CD4-positive, alpha-beta T cell (primary cell): ENCODE measurements around the gene GAS7. TPM values are rescaled to one million over a fixed set of nuclear protein-coding genes. Genes with fewer than 3 reads are reported as not detected.
A peak's percentile ranks its signal among the peaks of the same experiment; 100 is the strongest.

Source experiments
- ATAC-seq: fragments of 200-7000 bp; cut with Tn5 transposase; one replicate; pipeline ENCODE4 v1.10.0; 2022; ENCODE audit warnings: mild to moderate bottlenecking; ENCODE audit not compliant: poor library complexity
- CTCF ChIA-PET: fragments of 350-600 bp; sonication (Branson Sonifier 250); formaldehyde crosslinking; loops from one replicate; lab custom pipeline; 2021; ENCODE audit warnings: antibody characterized with exemption, inconsistent platforms; lab: Charles Lee
- POLR2A ChIA-PET: fragments of 350-600 bp; sonication (Branson Sonifier 250); formaldehyde crosslinking; loops from one replicate; lab custom pipeline; 2021; ENCODE audit warnings: antibody characterized with exemption, inconsistent platforms; lab: Charles Lee
- DNase-seq, 14 experiments: peaks; one replicate each; pipeline ENCODE4 v3.0.0-alpha.2; 2013 to 2020; ENCODE audit warnings: mixed read lengths in 2 of 14
- H3K27ac ChIP-seq, 2 donors: one replicate each; pipeline versions ENCODE4 v1.5.1 to v1.7.0; 2013; ENCODE audit warnings: low read length in 2 of 2, low read depth in 1 of 2, mild to moderate bottlenecking in 1 of 2
- H3K27me3 ChIP-seq, 2 experiments: 1 replicate in 1 of 2; 2 replicates in 1 of 2; pipeline versions ENCODE4 v1.6.1 to v1.7.0; 2013; ENCODE audit warnings: low read length in 2 of 2, control low read depth in 1 of 2, mild to moderate bottlenecking in 1 of 2, moderate library complexity in 1 of 2; ENCODE audit not compliant: insufficient read depth in 2 of 2, control insufficient read depth in 1 of 2
- H3K36me3 ChIP-seq: one replicate; pipeline ENCODE4 v1.6.1; 2013; ENCODE audit warnings: low read length, control low read depth; ENCODE audit not compliant: insufficient read depth
- H3K4me1 ChIP-seq: one replicate; pipeline ENCODE4 v1.6.1; 2013; ENCODE audit warnings: low read length, control low read depth; ENCODE audit not compliant: insufficient read depth
- H3K4me3 ChIP-seq: one replicate; pipeline ENCODE4 v1.5.1; 2013; ENCODE audit warnings: mild to moderate bottlenecking, low read length, moderate library complexity
- H3K9me3 ChIP-seq, 2 experiments: 1 replicate in 1 of 2; 2 replicates in 1 of 2; pipeline versions ENCODE4 v1.6.1 to v1.7.0; 2013; ENCODE audit warnings: low read length in 2 of 2, mild to moderate bottlenecking in 2 of 2, control low read depth in 1 of 2, moderate library complexity in 1 of 2; ENCODE audit not compliant: control insufficient read depth in 1 of 2, insufficient read depth in 1 of 2
- H3K27ac Mint-ChIP-seq: one replicate; pipeline ENCODE4 v1.8.0; 2020; ENCODE audit warnings: mixed read lengths
- H3K27me3 Mint-ChIP-seq: one replicate; pipeline ENCODE4 v1.8.0; 2021; ENCODE audit warnings: mixed read lengths
- H3K36me3 Mint-ChIP-seq: one replicate; pipeline ENCODE4 v1.8.0; 2021; ENCODE audit warnings: low read depth, mixed read lengths
- H3K4me1 Mint-ChIP-seq: one replicate; pipeline ENCODE4 v1.8.0; 2021; ENCODE audit warnings: low read depth, mixed read lengths
- H3K4me3 Mint-ChIP-seq: one replicate; pipeline ENCODE4 v1.8.0; 2020; ENCODE audit warnings: mild to moderate bottlenecking, mixed read lengths
- H3K9me3 Mint-ChIP-seq: one replicate; pipeline ENCODE4 v1.8.0; 2020; ENCODE audit warnings: mixed read lengths
- intact Hi-C, 2 experiments: fragments of 100-400 bp; cut with DNase I in 1 of 2; cut with micrococcal nuclease in 1 of 2; formaldehyde crosslinking; loops; one replicate each; pipeline versions ENCODE4 v1.15.1 to v1.9.0; 2023 to 2025; cut with DNase I, micrococcal nuclease
- polyA plus RNA-seq, 2 donors: library from polyadenylated mRNA; unstranded; fragments of 120-200 nt; gene quantifications; one replicate each; pipeline ENCODE4 v1.2.1, GENCODE V29; 2013
- total RNA-seq, 174 experiments: library from RNA in 2 of 174; stranded (reverse) in 2 of 174; gene quantifications; one replicate each; pipeline ENCODE4 v1.2.3 and lab custom pipeline; 2021 to 2026
- TF ChIP-seq, protein P1 (sequence below): fragments of 200-600 bp; IDR thresholded peaks from one replicate; pipeline ENCODE4 v1.8.0; 2022; ENCODE audit warnings: antibody characterized with exemption, mild to moderate bottlenecking

GAS7 gene
- 1 to 10 TPM; 1.8 to 3.4 TPM for total RNA-seq
- 7.3 TPM for polyA plus RNA-seq (2013, experiment 1 of 2)
- polyA plus RNA-seq (2013, experiment 2 of 2): 6.6 TPM
- 0.13 to 24.6 (median 2.3) reads per million in 172 experiments for total RNA-seq (lab: John Stamatoyannopoulos, UW)

DNA sequence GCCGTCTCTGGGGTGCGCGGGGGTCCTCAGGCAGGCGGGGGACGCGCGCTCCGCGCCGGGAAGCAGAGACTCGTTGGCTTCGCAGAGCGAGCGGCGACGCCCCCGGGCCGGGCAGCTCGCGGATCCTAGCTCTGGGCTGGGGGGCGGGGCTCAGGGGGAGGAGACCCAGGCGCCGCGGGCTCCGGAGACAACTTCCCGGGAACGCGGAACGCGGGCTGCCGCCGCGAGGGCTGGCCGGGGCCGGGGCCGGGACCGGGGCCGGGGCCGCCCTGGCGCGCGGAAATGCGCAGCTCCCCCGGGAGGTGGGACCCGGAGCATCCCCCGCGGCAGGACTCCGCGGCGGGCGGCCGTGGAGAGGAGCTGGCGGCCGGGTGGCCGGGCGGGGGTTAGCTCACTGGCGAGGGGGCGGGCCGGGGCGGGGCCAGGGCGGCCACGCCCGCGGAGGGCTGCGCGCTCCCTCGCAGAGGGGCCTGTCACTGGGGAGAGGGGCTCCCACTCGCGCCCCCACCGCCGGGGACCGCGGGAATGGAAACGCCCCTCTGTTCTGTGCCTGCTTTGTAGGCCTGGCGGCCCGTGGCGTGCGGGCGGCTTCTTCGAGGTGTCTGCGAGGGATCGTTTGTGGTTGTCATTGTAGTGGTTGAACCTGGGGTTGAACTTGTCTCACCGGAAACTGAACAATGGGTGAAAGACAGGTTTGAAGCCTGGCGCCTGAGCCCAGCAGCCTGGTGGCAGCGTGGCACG lies at the start of gene GAS7:
Gene GAS7 (minus strand): TSS at position 98 of the 741 bp plus-strand sequence.
- ATAC-seq (peak; percentile 73), DNase-seq (peak in 10 of 14 experiments; percentile 1 to 72 (median 36))
- no peak within 1 kb of the TSS for H3K27ac ChIP-seq
- peak within 1 kb of the TSS; percentile 61 for H3K4me3 Mint-ChIP-seq
- intact Hi-C loops: loop anchor here in 1 of 2 experiments (5.0 kb wide), 1 partner anchor 81 kb away; no protein-coding TSS in a partner anchor
- no peaks in the 10 kb centered on the region for H3K36me3 ChIP-seq
- H3K27ac Mint-ChIP-seq: no peak within 1 kb of the TSS
- H3K9me3 ChIP-seq: peaks cover 8 to 10% of the 10 kb centered on the region in 2 experiments
- TF ChIP-seq, protein P1, sequence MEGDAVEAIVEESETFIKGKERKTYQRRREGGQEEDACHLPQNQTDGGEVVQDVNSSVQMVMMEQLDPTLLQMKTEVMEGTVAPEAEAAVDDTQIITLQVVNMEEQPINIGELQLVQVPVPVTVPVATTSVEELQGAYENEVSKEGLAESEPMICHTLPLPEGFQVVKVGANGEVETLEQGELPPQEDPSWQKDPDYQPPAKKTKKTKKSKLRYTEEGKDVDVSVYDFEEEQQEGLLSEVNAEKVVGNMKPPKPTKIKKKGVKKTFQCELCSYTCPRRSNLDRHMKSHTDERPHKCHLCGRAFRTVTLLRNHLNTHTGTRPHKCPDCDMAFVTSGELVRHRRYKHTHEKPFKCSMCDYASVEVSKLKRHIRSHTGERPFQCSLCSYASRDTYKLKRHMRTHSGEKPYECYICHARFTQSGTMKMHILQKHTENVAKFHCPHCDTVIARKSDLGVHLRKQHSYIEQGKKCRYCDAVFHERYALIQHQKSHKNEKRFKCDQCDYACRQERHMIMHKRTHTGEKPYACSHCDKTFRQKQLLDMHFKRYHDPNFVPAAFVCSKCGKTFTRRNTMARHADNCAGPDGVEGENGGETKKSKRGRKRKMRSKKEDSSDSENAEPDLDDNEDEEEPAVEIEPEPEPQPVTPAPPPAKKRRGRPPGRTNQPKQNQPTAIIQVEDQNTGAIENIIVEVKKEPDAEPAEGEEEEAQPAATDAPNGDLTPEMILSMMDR: no peak
- peaks cover 7% of the 10 kb centered on the region for H3K9me3 Mint-ChIP-seq
- peaks cover 37% of the 10 kb centered on the region for H3K27me3 Mint-ChIP-seq
- POLR2A ChIA-PET: interaction anchor here (0.8 kb wide), 1 partner anchor 84 kb away, joined by 4 read pairs; no protein-coding TSS in a partner anchor
- CTCF ChIA-PET: no interaction called here
- H3K27me3 ChIP-seq: peaks cover 4 to 5% of the 10 kb centered on the region in 2 experiments
- H3K36me3 Mint-ChIP-seq: no peaks in the 10 kb centered on the region
- peaks cover 10% of the 10 kb centered on the region for H3K4me1 Mint-ChIP-seq
- peaks cover 6% of the 10 kb centered on the region for H3K4me1 ChIP-seq
- H3K4me3 ChIP-seq: peak within 1 kb of the TSS; percentile 28

DNA sequence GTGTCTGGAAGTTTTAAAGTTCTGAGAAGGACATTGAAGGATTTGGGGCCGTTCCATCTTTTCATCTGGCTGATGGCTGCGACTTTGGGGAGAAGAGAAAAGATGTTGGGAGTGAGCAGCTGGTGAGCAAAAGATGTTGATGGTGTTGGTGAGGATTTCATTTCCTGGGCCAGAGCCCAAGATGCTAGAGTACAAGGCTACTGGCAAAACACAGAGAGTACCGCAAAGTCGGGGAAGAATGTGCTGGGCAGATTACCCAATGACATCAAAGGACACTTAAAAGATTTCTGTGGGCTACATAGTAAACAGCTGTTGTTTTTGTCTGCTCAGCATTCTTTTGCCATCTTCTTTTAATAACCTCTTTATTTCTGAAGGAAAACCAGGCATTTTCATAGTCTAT lies 49.4 kb upstream of the GAS7 start:
- Histone ChIP-seq H3K36me3 (no peaks in the 10 kb centered on the region), H3K9me3 (peaks cover 0 to 6% of the 10 kb centered on the region in 2 experiments), H3K27ac (no peak overlapping the region), H3K27me3 (no peaks in the 10 kb centered on the region), H3K4me3 (no peak overlapping the region), H3K4me1 (no peaks in the 10 kb centered on the region)
- Mint-ChIP-seq H3K4me1 (no peaks in the 10 kb centered on the region), H3K36me3 (no peaks in the 10 kb centered on the region), H3K27me3 (peaks cover 9% of the 10 kb centered on the region), H3K27ac (no peak overlapping the region), H3K4me3 (no peak overlapping the region), H3K9me3 (no peaks in the 10 kb centered on the region)
- ATAC-seq: no peak
- POLR2A ChIA-PET: no interaction called here
- DNase-seq: no peak
- TF ChIP-seq, protein P1: no peak
- CTCF ChIA-PET: no interaction called here
- intact Hi-C loops: no loop called here

DNA sequence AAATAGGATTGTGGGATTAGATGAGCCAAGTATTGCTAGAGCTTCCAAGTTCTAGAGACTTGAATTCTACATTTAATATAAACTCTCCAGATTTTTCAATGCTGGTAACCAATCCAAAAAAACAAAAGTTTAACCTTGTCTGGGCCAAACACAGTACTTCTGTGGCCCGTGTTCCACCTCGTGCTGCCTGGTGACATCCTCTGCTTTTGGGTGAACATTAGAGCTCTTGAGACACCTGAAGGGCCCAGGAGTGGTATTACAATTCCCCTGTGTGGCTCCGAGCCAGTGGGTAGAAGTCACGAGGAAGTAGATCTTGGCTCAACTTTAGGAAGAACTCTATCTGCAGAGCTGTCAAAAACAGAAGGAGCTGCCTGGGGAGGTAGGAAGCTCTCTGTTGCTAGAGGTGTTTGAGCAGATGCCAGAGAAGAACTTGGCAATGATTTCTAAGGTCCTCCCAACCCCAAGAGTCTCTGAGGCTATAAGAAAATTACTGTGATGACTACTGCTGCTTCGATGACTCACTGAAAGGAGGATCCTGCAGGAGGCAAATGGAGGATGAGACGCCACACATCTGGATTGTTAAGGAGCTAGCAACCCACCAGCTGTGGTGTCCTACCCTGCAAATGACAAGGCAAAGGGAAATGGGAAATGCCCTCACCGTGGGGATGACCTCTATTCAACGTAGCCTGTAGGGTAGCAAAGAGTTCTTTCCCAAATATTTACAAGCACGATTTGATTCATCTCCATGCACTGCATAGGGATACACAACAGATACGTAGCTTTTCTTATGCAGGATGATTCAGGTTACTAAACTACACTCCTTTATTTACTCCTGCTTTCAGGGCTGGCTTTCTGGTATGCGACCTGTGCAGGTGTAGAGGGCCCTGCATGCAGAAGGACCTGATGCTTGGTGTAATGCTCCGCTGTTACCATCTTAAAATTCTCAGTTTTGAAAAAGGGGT lies 45.8 kb upstream of the GAS7 start:
- Histone ChIP-seq H3K36me3 (no peaks in the 10 kb centered on the region), H3K27me3 (no peaks in the 10 kb centered on the region), H3K27ac (no peak overlapping the region), H3K4me1 (no peaks in the 10 kb centered on the region), H3K9me3 (peaks cover 0 to 6% of the 10 kb centered on the region in 2 experiments), H3K4me3 (no peak overlapping the region)
- Mint-ChIP-seq H3K27ac (no peak overlapping the region), H3K4me1 (no peaks in the 10 kb centered on the region), H3K9me3 (peaks cover 3% of the 10 kb centered on the region), H3K36me3 (no peaks in the 10 kb centered on the region), H3K27me3 (peaks cover 4% of the 10 kb centered on the region), H3K4me3 (no peak overlapping the region)
- intact Hi-C loops: no loop called here
- DNase-seq (no peak), ATAC-seq (no peak)
- CTCF ChIA-PET: no interaction called here
- POLR2A ChIA-PET: no interaction called here
- TF ChIP-seq, protein P1: no peak
